CD4-positive, alpha-beta T cell treated with Interleukin-6 for 4 hours (primary cell): ENCODE measurements around the gene FRMPD1.
"Not testable (repeated sequence)": the region's sequence is repeated elsewhere in the genome, so short reads cannot be mapped to it uniquely, and the experiment has no call there.

Experiments
- DNase-seq: peaks from one replicate; pipeline ENCODE4 v3.0.0-alpha.2; 2020; ENCODE audit warnings: mixed read lengths

The FRMPD1 gene, protein sequence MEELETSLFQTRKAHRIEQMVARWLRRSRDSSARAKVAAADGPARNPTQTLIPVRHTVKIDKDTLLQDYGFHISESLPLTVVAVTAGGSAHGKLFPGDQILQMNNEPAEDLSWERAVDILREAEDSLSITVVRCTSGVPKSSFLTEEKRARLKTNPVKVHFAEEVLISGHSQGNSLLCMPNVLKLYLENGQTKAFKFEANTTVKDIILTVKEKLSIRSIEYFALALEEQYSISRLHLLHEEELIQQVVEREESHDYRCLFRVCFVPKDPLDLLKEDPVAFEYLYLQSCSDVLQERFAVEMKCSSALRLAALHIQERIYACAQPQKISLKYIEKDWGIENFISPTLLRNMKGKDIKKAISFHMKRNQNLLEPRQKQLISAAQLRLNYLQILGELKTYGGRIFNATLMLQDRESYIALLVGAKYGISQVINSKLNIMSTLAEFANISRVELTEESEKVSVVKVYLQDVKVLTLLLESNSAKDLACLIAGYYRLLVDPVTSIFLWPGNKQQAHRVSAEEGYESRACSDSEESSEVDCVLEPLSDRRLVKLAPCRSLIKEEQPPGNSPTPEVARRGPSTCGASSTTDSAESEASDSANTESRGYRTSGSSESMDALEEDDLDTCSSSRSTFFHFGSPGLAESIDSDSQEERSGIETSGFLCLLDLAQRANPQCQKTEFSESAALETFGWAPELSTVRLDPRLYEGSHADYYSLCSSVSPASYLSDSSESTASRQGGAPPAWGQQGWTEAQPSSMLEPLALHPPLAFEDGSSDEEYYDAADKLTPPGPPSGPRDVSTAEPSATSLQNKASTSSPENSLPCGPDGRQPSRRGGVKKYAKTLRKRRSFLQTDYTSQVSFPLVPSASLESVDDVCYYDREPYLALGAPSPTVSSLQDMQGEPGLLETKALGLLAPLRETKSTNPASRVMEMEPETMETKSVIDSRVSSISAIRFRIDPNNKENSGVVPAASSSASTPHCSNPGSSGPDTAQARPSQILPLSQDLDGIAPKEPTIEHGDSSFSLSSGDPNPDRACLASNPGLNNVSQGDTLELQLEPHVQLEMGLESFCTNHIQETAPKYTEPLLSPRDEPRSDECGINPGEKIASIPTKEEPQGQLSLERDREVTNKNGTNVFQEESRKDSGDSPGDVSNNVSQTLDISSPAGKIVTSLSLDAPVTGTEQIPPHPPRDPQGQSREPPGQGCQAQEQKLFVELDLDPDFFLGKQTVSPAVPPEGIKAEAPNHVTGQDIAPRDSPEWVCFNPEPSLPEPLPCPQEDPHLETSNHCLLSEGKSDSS (N-terminal part only)

DNA sequence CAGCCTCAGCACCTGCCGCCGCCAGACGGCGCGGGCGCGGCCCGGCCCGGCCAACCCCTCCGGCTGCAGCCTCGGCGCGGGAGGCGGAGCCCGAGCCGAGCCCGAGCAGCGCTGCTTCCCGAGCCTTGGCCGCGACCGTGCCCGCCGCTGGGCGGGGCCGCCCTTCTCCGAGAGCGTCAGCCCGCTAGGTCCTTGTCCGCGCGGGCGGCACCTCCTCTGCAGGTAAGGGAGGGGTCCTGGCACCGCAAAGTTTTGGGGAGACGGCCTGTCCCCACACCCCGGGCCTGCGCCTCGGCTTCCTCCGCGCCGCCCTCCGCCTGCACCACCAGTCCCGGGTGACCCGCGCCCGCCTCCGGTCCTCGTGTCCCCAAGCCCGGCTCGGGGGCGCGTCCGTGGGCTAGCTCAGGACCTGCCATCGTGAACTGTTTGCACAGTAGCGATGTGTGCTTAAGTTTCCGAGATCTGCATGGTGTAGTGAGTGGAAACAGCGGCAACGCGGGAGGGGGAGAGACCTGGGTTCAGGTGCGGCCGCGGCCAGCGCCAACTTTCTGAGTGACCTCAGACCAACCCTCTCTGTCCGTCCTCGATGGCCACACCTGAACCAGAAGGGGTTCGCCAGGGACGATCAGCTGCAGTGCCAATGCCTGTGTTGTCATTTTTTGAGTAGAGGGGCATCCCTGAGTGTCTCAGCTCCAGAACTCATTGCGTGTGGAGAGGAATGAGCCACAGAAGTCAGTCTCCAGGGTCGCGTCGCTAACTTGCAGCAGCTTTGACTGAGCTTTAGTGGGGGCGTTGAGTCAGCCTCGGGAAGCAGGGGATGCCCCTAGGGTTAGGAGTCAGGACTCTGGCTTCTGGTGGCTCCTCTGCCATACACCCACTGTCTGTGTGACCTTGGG lies at the start of gene FRMPD1:
Gene FRMPD1 (plus strand): TSS at position 82 of the 896 bp plus-strand sequence. CDS start 41,688 bp downstream, outside the sequence.
- peak; percentile 66 for DNase-seq

GRCh38 chr9:37602061-37602460 lies 48.7 kb upstream of the FRMPD1 start:
- not testable (repeated sequence) for DNase-seq

GRCh38 chr9:37602817-37603216 lies 47.9 kb upstream of the FRMPD1 start:
- DNase-seq = no peak

DNA sequence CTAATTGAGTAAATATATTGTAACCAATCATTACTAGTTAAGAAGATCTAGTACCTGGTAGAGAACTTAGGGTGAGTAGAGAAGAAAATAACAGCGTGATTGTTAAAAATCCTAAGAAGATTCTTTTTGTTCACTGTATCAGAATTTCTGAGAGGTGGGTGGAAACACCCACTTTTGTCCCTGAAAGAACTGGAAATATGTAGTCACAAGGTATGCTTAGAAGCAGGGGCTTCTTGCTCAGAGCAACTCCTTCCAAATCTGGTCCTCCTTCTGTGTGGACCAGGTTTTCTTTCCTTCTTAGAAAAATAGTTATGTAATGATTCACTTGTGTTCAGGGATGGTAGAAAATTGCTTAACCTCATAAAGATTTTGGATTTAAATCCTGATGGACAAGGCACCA lies 46.5 kb upstream of the FRMPD1 start:
- no peak for DNase-seq

DNA sequence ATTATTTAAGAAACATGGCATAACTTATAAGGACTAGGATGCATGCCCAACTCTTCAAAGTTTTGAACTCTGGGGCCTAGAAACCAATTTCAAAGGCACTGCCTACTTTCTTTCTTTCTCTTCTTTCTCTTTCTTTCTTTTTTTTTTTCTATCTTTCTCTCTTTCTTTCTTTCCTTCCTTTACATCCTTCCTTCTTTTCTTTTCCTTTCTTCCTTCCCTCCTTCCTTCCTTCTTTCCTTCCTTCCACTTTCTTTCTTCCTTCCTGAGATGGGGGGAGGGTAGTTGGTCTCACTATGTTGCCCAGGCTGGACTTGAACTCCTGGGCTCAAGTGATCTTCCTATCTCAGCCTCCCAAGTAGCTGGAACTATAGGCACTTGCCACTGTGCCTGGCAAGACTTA lies 42.5 kb upstream of the FRMPD1 start:
- DNase-seq = no peak

- DNase-seq = no peak
Observed at GRCh38 chr9:37609735-37610397, 40.9 kb upstream of the FRMPD1 start.

DNA sequence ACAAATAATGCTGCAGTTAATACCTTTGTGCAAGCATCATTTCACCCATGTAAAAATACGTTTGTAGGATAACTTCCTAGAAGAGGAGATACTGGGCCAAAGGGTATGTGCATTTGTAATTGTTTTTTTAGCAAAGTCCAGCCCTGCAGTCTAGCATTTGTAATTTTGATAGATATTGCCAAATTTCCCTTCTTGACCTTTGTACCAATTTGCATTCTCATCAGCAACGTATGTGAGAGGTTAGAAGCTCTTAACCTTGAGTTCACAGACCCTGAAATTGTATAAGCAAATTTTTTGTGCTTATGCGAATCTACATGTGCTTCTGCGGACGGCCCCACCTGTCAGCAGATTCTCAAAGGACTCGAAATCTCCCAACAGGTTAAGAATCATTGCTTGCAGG lies 39.7 kb upstream of the FRMPD1 start:
- DNase-seq = no peak

DNA sequence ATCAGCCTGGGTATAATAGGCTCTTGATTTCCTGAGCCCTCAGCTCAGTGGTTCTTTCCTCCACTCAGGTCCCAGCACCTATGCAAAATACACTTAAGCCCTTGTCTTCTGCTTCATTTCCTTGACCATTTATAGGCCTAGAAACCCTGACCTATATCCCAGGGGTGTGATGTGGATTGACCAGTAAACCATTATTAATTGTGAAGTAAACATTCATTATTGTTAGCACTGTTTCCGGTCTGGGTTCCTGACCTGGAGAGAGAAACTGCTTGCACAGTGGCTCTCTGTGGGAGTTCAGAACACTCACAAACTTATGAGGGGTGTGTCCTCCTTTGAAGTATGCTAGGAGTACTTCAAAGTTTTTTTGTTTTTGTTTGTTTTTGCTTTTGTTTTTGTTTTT lies 38.8 kb upstream of the FRMPD1 start:
- DNase-seq = no peak

DNA sequence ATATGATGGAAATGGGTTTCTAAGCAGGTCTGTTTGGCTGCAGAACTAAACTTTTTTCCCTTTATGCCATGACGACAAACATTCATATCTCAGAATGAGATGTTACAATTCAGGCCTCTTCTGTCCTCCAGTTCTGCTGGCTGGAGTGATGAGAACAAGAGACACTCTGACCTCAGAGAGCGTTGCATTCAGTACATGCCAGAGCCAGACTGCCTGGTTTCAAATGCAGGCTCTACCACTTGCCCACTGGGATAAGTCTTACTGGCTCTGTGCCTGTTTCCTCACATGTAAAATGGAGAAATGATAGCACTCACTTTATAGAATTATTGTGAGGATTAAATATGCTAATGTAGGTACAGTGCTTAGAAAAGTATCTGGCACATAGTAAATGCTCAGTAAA lies 33.6 kb upstream of the FRMPD1 start:
- DNase-seq = no peak

DNA sequence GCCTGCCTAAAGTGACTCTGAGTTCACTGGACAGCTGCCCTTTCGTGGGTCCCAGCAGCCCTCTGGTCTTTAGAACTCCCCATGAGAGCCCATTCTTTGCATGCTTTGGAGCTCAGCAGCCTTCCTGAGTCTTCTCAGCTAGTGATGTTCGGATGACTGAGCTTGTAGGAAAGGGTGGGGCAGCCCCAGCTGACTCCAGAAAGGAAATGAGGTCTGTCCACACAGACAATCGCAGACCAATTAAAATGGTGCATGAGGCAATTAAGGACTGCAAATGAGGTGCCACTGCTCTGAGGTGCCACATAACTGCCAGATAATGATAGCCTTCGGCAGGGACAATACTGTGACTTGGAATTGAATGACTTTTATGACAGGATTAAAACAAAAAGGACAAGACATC lies 32.9 kb upstream of the FRMPD1 start:
- DNase-seq = no peak

- no peak for DNase-seq
Observed at GRCh38 chr9:37618817-37619216, 31.9 kb upstream of the FRMPD1 start.

- no peak for DNase-seq
Observed at GRCh38 chr9:37619806-37620205, 30.9 kb upstream of the FRMPD1 start.

- no peak for DNase-seq
Observed at GRCh38 chr9:37620396-37620795, 30.4 kb upstream of the FRMPD1 start.

GRCh38 chr9:37621273-37622121 lies 29.3 kb upstream of the FRMPD1 start:
- no peak for DNase-seq

DNA sequence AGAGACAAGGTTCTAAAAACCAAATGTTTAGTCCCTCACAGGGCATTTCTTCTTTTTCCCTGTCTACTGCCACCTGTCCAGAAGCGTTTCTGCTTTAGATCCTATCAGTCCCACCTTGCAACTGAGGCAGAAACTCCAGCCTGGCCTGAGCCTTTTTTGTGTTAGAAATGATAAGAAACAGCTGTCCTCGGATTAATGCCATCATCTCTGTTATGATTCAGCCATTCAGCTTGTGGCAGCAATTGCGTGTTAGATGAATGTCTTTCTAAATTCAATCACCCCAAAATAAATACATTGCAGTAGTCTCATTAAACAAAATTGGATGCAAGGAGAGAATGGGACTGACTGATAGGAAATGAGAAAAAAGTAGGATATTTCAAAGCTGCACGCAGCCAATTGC lies 28.3 kb upstream of the FRMPD1 start:
- DNase-seq = no peak

GRCh38 chr9:37623267-37623666 lies 27.5 kb upstream of the FRMPD1 start:
- DNase-seq = no peak

- DNase-seq = no peak
Observed at GRCh38 chr9:37624073-37624472, 26.7 kb upstream of the FRMPD1 start.

DNA sequence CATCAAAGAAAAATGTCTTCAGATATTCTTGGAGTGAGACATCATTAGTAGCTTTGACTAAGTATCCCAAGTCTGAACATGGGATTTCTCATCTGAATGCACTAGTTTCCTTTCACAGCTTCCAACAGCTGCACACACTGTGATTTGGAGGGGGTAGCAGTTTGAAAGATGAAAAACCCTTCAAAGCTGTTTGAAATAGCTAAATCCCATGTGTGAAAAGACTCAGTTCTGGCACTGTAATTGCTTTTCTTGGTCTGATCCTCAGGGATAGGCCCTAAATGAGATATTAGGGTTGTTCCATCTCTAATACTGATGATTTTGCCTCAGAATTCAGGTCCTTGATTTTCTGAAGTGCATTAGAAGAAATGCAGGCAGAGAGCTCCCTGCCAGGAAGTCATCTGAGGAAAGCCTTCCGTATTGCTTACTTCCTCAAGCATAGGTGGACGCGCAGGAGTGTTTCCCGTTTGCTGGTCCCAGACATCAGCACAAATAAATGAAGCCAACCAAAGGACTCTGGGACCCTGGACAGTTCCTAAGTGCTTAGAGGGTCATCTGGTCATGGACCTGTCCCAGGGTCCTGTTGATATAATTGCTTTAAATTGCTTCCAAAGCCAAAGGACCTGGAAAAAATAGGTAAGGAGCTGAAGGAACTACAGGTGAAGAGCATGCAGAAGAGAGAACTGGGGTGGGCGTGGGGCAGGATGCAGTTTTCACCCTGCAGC lies 25.6 kb upstream of the FRMPD1 start:
- no peak for DNase-seq

GRCh38 chr9:37625758-37626147 lies 25.0 kb upstream of the FRMPD1 start:
- no peak for DNase-seq
